RWPE2 (cell line): Measurements from ENCODE around the gene PLSCR4.

Experiments used
- ATAC-seq: fragments of 200-7000 bp; cut with Tn5 transposase; 3 replicates; pipeline ENCODE4 v1.9.1; 2021; ENCODE audit warnings: low read depth
- DNase-seq: peaks from one replicate; pipeline ENCODE4 v3.0.0-alpha.2; 2020; ENCODE audit warnings: low spot score
- H3K27ac ChIP-seq: fragments of 450-650 bp; 2 replicates; pipeline ENCODE4 v1.5.1; 2017; ENCODE audit warnings: mild to moderate bottlenecking; ENCODE audit not compliant: poor library complexity, severe bottlenecking
- H3K27me3 ChIP-seq: fragments of 250-450 bp; sonication (Bioruptor Pico); 2 replicates; pipeline ENCODE4 v1.5.1; 2021; ENCODE audit warnings: mild to moderate bottlenecking, moderate library complexity; ENCODE audit not compliant: insufficient read depth, poor library complexity, severe bottlenecking
- H3K36me3 ChIP-seq: fragments of 250-450 bp; sonication (Bioruptor Pico); 2 replicates; pipeline ENCODE4 v1.5.1; 2020; ENCODE audit warnings: low read depth, mild to moderate bottlenecking, moderate library complexity
- H3K4me1 ChIP-seq: fragments of 250-450 bp; sonication (Bioruptor Pico); 2 replicates; pipeline ENCODE4 v1.5.1; 2021; ENCODE audit warnings: mild to moderate bottlenecking, moderate library complexity; ENCODE audit not compliant: insufficient read depth, poor library complexity, severe bottlenecking
- H3K4me3 ChIP-seq: fragments of 250-450 bp; sonication (Bioruptor Pico); 2 replicates; pipeline ENCODE4 v1.5.1; 2021; ENCODE audit warnings: mild to moderate bottlenecking, moderate library complexity; ENCODE audit not compliant: severe bottlenecking
- H3K9me3 ChIP-seq: fragments of 250-450 bp; sonication (Bioruptor Pico); 2 replicates; pipeline ENCODE4 v1.5.1; 2021; ENCODE audit warnings: mild to moderate bottlenecking, moderate library complexity; ENCODE audit not compliant: severe bottlenecking
- CTCF ChIP-seq: fragments of 450-650 bp; IDR thresholded peaks from one replicate; pipeline ENCODE4 v1.5.1; 2017; ENCODE audit warnings: mild to moderate bottlenecking, moderate library complexity; ENCODE audit not compliant: poor library complexity, severe bottlenecking

Gene PLSCR4

GRCh38 chr3:146246526-146246925 lies 4.4 kb downstream of the PLSCR4 start:
- Histone ChIP-seq H3K27me3 (peaks cover 3% of the 10 kb centered on the region), H3K4me1 (peaks cover 7% of the 10 kb centered on the region), H3K27ac (no peak overlapping the region), H3K9me3 (no peaks in the 10 kb centered on the region), H3K4me3 (no peak overlapping the region), H3K36me3 (no peaks in the 10 kb centered on the region)
- DNase-seq (no peak), ATAC-seq (no peak)
- TF ChIP-seq CTCF, result no peak

- no peak for TF ChIP-seq CTCF
- Histone ChIP-seq H3K36me3 (no peaks in the 10 kb centered on the region), H3K9me3 (no peaks in the 10 kb centered on the region), H3K4me3 (no peak overlapping the region), H3K4me1 (no peaks in the 10 kb centered on the region), H3K27ac (no peak overlapping the region), H3K27me3 (no peaks in the 10 kb centered on the region)
- DNase-seq, result no peak
- ATAC-seq, result no peak
Measured at GRCh38 chr3:146243559-146243958, 7.3 kb downstream of the PLSCR4 start.

- peaks cover 3% of the 10 kb centered on the region for H3K9me3 ChIP-seq
- no peak for DNase-seq
- no peak for ATAC-seq
- no peak for TF ChIP-seq CTCF
- no peaks in the 10 kb centered on the region for H3K27me3 ChIP-seq
- no peak overlapping the region for H3K27ac ChIP-seq
- H3K36me3 ChIP-seq, result no peaks in the 10 kb centered on the region
- no peaks in the 10 kb centered on the region for H3K4me1 ChIP-seq
- H3K4me3 ChIP-seq, result no peak overlapping the region
Measured at GRCh38 chr3:146241523-146242240, 9.2 kb downstream of the PLSCR4 start.

GRCh38 chr3:146233487-146233886 lies 17.4 kb downstream of the PLSCR4 start:
- peaks cover 14% of the 10 kb centered on the region for H3K9me3 ChIP-seq
- no peak overlapping the region for H3K27ac ChIP-seq
- H3K4me3 ChIP-seq, result no peak overlapping the region
- H3K27me3 ChIP-seq, result no peaks in the 10 kb centered on the region
- TF ChIP-seq CTCF, result no peak
- DNase-seq, result no peak
- no peaks in the 10 kb centered on the region for H3K36me3 ChIP-seq
- H3K4me1 ChIP-seq, result no peaks in the 10 kb centered on the region
- ATAC-seq, result no peak

GRCh38 chr3:146227486-146227885 lies 23.4 kb downstream of the PLSCR4 start:
- DNase-seq, result no peak

More at GRCh38 chr3:146227486-146227885, 23.4 kb downstream of the PLSCR4 start:
- ATAC-seq, result no peak
- no peak overlapping the region for H3K4me3 ChIP-seq
- no peaks in the 10 kb centered on the region for H3K4me1 ChIP-seq
- TF ChIP-seq CTCF, result no peak
- no peak overlapping the region for H3K27ac ChIP-seq
- no peaks in the 10 kb centered on the region for H3K9me3 ChIP-seq
- H3K36me3 ChIP-seq, result no peaks in the 10 kb centered on the region
- H3K27me3 ChIP-seq, result no peaks in the 10 kb centered on the region
